Erythroblast (primary cell): Measurements from ENCODE around the gene MARCHF5.

Experiments used
- GATA1 ChIP-seq: IDR thresholded peaks from 2 replicates; pipeline ENCODE4 v1.6.1; 2011; ENCODE audit warnings: low read depth, mild to moderate bottlenecking, control low read depth, low read length, moderate library complexity
- POLR2A ChIP-seq: IDR thresholded peaks from 2 replicates; pipeline ENCODE4 v1.6.1; 2011; ENCODE audit warnings: mild to moderate bottlenecking, low read length

- no peak for TF ChIP-seq POLR2A
- TF ChIP-seq GATA1, result no peak
These were observed 51.8 kb downstream of the MARCHF5 start for GRCh38 chr10:92342796-92343195.
